H9 (cell line): ENCODE measurements around the gene PRRX2. TPM values are rescaled to one million over a fixed set of nuclear protein-coding genes. Genes with fewer than 3 reads are reported as not detected.

Experiments
- DNase-seq: peaks from one replicate; pipeline ENCODE4 v3.0.0-alpha.2; 2017
- H2AFZ ChIP-seq: one replicate; pipeline ENCODE4 v1.6.1; 2013; ENCODE audit warnings: mild to moderate bottlenecking, low read length, control low read depth, moderate library complexity
- H2AK5ac ChIP-seq: 2 replicates; pipeline ENCODE4 v1.6.1; 2013; ENCODE audit warnings: low read length, control low read depth, mixed read lengths; ENCODE audit not compliant: insufficient read length
- H2BK120ac ChIP-seq: one replicate; pipeline ENCODE4 v1.6.1; 2013; ENCODE audit warnings: low read depth, mild to moderate bottlenecking, low read length, control low read depth, inconsistent platforms; ENCODE audit not compliant: poor library complexity, severe bottlenecking
- H2BK12ac ChIP-seq: 2 replicates; pipeline ENCODE4 v1.6.1; 2013; ENCODE audit warnings: low read length, control low read depth, mixed read lengths, low read depth; ENCODE audit not compliant: insufficient read length
- H2BK15ac ChIP-seq: 2 replicates; pipeline ENCODE4 v1.6.1; 2013; ENCODE audit warnings: low read depth, low read length, control low read depth
- H2BK20ac ChIP-seq: one replicate; pipeline ENCODE4 v1.6.1; 2013; ENCODE audit warnings: low read depth, mild to moderate bottlenecking, low read length, control low read depth, inconsistent platforms; ENCODE audit not compliant: poor library complexity, severe bottlenecking
- H2BK5ac ChIP-seq: 2 replicates; pipeline ENCODE4 v1.6.1; 2013; ENCODE audit warnings: low read length, control low read depth, mixed read lengths; ENCODE audit not compliant: insufficient read length
- H3K14ac ChIP-seq: 2 replicates; pipeline ENCODE4 v1.6.1; 2013; ENCODE audit warnings: low read length, control low read depth; ENCODE audit not compliant: insufficient read depth
- H3K18ac ChIP-seq: 2 replicates; pipeline ENCODE4 v1.6.1; 2013; ENCODE audit warnings: low read depth, mild to moderate bottlenecking, mixed read lengths, low read length, control low read depth; ENCODE audit not compliant: insufficient read length
- H3K23ac ChIP-seq: 2 replicates; pipeline ENCODE4 v1.6.1; 2013; ENCODE audit warnings: low read length, control low read depth, mixed read lengths, low read depth; ENCODE audit not compliant: insufficient read length
- H3K23me2 ChIP-seq: 2 replicates; pipeline ENCODE4 v1.6.1; 2013; ENCODE audit warnings: low read depth, mild to moderate bottlenecking, mixed read lengths, low read length, control low read depth; ENCODE audit not compliant: insufficient read length, poor library complexity, severe bottlenecking
- H3K27ac ChIP-seq: 2 replicates; pipeline ENCODE4 v1.5.1; 2013; ENCODE audit warnings: low read length, control low read depth, mixed read lengths, low read depth; ENCODE audit not compliant: insufficient read length
- H3K27me3 ChIP-seq: 2 replicates; pipeline ENCODE4 v1.6.1; 2013; ENCODE audit warnings: low read length, control low read depth, inconsistent platforms; ENCODE audit not compliant: insufficient read depth
- H3K4ac ChIP-seq: 2 replicates; pipeline ENCODE4 v1.6.1; 2013; ENCODE audit warnings: low read depth, mild to moderate bottlenecking, control low read depth, inconsistent platforms, low read length, moderate library complexity
- H3K4me1 ChIP-seq: 2 replicates; pipeline ENCODE4 v1.6.1; 2013; ENCODE audit warnings: low read length, control low read depth, inconsistent platforms; ENCODE audit not compliant: insufficient read depth
- H3K4me2 ChIP-seq: 2 replicates; pipeline ENCODE4 v1.6.1; 2013; ENCODE audit warnings: low read length, control low read depth, mixed read lengths; ENCODE audit not compliant: insufficient read length, insufficient read depth
- H3K56ac ChIP-seq: 2 replicates; pipeline ENCODE4 v1.6.1; 2013; ENCODE audit warnings: low read depth, mild to moderate bottlenecking, mixed read lengths, low read length, control low read depth; ENCODE audit not compliant: insufficient read length
- H3K79me1 ChIP-seq: 2 replicates; pipeline ENCODE4 v1.6.1; 2013; ENCODE audit warnings: low read depth, mild to moderate bottlenecking, moderate library complexity, low read length, control low read depth, inconsistent platforms; ENCODE audit not compliant: insufficient read depth, poor library complexity, severe bottlenecking
- H3K79me2 ChIP-seq: 2 replicates; pipeline ENCODE4 v1.6.1; 2013; ENCODE audit warnings: low read length, control low read depth, inconsistent platforms; ENCODE audit not compliant: insufficient read depth
- H3K9ac ChIP-seq: 2 replicates; pipeline ENCODE4 v1.6.1; 2013; ENCODE audit warnings: low read length, control low read depth, mixed read lengths; ENCODE audit not compliant: insufficient read length; ENCODE audit errors: extremely low read depth
- H3K9me3 ChIP-seq: one replicate; pipeline ENCODE4 v1.6.1; 2013; ENCODE audit warnings: low read depth, low read length, inconsistent platforms; ENCODE audit not compliant: control insufficient read depth
- H3T11ph ChIP-seq: one replicate; pipeline ENCODE4 v1.6.1; 2013; ENCODE audit warnings: mild to moderate bottlenecking, low read length, control low read depth, inconsistent platforms
- H4K20me1 ChIP-seq: one replicate; pipeline ENCODE4 v1.6.1; 2013; ENCODE audit not compliant: control insufficient read depth, insufficient read length, insufficient read depth
- H4K5ac ChIP-seq: 2 replicates; pipeline ENCODE4 v1.6.1; 2013; ENCODE audit warnings: low read depth, mild to moderate bottlenecking, mixed read lengths, low read length, control low read depth; ENCODE audit not compliant: insufficient read length
- H4K8ac ChIP-seq: replicated peaks from 2 replicates; pipeline ENCODE4 v1.6.1; 2013; ENCODE audit warnings: low read length, control low read depth, mixed read lengths, low read depth; ENCODE audit not compliant: insufficient read length
- H4K91ac ChIP-seq: 2 replicates; pipeline ENCODE4 v1.6.1; 2013; ENCODE audit warnings: low read depth, mild to moderate bottlenecking, moderate library complexity, mixed read lengths, low read length, control low read depth; ENCODE audit not compliant: insufficient read length
- H3K27ac Mint-ChIP-seq, 3 experiments: 2 replicates in 2 of 3; 3 replicates in 1 of 3; pipeline ENCODE4 v1.8.0; 2020 to 2021; ENCODE audit warnings: mixed read lengths in 3 of 3, mild to moderate bottlenecking in 1 of 3, moderate library complexity in 1 of 3
- H3K27me3 Mint-ChIP-seq: 2 replicates; pipeline ENCODE4 v1.8.0; 2021; ENCODE audit warnings: low read depth, mild to moderate bottlenecking, moderate library complexity, mixed read lengths
- H3K36me3 Mint-ChIP-seq, 3 experiments: 2 replicates in 2 of 3; 3 replicates in 1 of 3; pipeline ENCODE4 v1.8.0; 2020 to 2021; ENCODE audit warnings: low read depth in 3 of 3, mixed read lengths in 3 of 3; ENCODE audit not compliant: insufficient read depth in 1 of 3
- H3K4me1 Mint-ChIP-seq, 2 experiments: 2 replicates each; pipeline ENCODE4 v1.8.0; 2020; ENCODE audit warnings: mixed read lengths in 2 of 2
- H3K4me3 Mint-ChIP-seq, 2 experiments: 2 replicates in 1 of 2; 3 replicates in 1 of 2; pipeline ENCODE4 v1.8.0; 2020 to 2021; ENCODE audit warnings: mild to moderate bottlenecking in 2 of 2, mixed read lengths in 2 of 2, moderate library complexity in 1 of 2
- H3K9me3 Mint-ChIP-seq, 2 experiments: 2 replicates in 1 of 2; 3 replicates in 1 of 2; pipeline ENCODE4 v1.8.0; 2020; ENCODE audit warnings: mild to moderate bottlenecking in 2 of 2, mixed read lengths in 2 of 2, moderate library complexity in 1 of 2
- WGBS: extraction: QIAGEN DNeasy Blood & Tissue Kit; methylation state at CpG from one replicate; pipeline ENCODE4 v1.1.7; 2013; ENCODE audit warnings: missing lambda C conversion rate, low lambda C conversion rate, mixed read lengths; ENCODE audit not compliant: insufficient read length; ENCODE audit errors: extremely low coverage; 5-methylcytosine and 5-hydroxymethylcytosine counted together
- total RNA-seq: library from RNA; stranded (reverse); gene quantifications from 2 replicates; pipeline ENCODE4 v1.2.1, GENCODE V29; 2021
- TF ChIP-seq, protein P1 (sequence below): fragments of 200-600 bp; sonication (generic); conservative IDR thresholded peaks from 3 replicates; pipeline ENCODE4 v1.8.0; 2021; ENCODE audit warnings: antibody characterized with exemption, mild to moderate bottlenecking

The PRRX2 gene
- total RNA-seq, 1 experiment from 2014 or later, result 3.9 TPM

DNA sequence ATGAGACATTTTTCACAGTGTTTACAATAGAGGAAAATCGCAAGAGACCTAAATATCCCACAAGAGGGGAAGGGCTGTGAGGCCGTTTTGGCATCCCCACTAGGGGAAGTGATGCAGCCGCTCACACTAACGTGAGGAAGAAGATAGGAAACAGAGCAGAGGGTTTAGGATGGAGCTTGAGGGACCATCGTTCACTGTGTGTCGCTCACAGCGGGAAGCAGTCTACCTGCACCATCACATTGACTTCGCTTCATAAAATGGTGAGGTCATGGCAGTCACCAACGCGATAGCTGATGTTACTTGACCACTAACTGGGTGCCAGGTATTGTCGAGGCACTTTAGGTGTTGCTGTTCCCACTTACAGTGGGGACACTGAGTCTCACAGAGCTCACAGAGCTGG lies 35.6 kb downstream of the PRRX2 start:
- Histone ChIP-seq H3T11ph (no peak overlapping the region), H2BK15ac (no peak overlapping the region; the same call in 1 of the 2 replicates), H4K20me1 (no peaks in the 10 kb centered on the region), H3K56ac (no peak overlapping the region), H2BK12ac (no peak overlapping the region), H3K79me1 (no peaks in the 10 kb centered on the region), H4K8ac (no peak overlapping the region), H2BK120ac (no peak overlapping the region), H4K91ac (no peak overlapping the region), H3K4me1 (no peaks in the 10 kb centered on the region), H3K27me3 (no peaks in the 10 kb centered on the region), H3K4ac (no peak overlapping the region), H3K23ac (no peak overlapping the region), H2BK20ac (no peak overlapping the region), H3K27ac (no peak overlapping the region), H3K18ac (no peak overlapping the region), H2AK5ac (no peak overlapping the region), H4K5ac (no peak overlapping the region), H3K14ac (no peak overlapping the region), H3K79me2 (no peaks in the 10 kb centered on the region), H3K9ac (no peak overlapping the region), H3K4me2 (no peak overlapping the region), H2AFZ (no peak overlapping the region), H3K23me2 (peaks cover 11% of the 10 kb centered on the region), H3K9me3 (no peaks in the 10 kb centered on the region), H2BK5ac (no peak overlapping the region)
- Mint-ChIP-seq H3K27me3 (peaks cover 34% of the 10 kb centered on the region), H3K4me3 (no peak overlapping the region), H3K9me3 (no peaks in the 10 kb centered on the region; a peak in 1 of 5 replicates), H3K4me1 (peaks cover 3 to 13% of the 10 kb centered on the region in 2 experiments; a peak in 2 of 4 replicates), H3K27ac (peak overlapping the region in 1 of 3 experiments; percentile 47; a peak in 2 of 7 replicates), H3K36me3 (no peaks in the 10 kb centered on the region)
- no CpG with 5 or more reads among the region's 11 CpGs for WGBS
- DNase-seq, result no peak
- TF ChIP-seq, protein P1, sequence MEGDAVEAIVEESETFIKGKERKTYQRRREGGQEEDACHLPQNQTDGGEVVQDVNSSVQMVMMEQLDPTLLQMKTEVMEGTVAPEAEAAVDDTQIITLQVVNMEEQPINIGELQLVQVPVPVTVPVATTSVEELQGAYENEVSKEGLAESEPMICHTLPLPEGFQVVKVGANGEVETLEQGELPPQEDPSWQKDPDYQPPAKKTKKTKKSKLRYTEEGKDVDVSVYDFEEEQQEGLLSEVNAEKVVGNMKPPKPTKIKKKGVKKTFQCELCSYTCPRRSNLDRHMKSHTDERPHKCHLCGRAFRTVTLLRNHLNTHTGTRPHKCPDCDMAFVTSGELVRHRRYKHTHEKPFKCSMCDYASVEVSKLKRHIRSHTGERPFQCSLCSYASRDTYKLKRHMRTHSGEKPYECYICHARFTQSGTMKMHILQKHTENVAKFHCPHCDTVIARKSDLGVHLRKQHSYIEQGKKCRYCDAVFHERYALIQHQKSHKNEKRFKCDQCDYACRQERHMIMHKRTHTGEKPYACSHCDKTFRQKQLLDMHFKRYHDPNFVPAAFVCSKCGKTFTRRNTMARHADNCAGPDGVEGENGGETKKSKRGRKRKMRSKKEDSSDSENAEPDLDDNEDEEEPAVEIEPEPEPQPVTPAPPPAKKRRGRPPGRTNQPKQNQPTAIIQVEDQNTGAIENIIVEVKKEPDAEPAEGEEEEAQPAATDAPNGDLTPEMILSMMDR, result no peak
